Neural progenitor cell (in vitro differentiated cells): ENCODE results near the gene GRK3.

Source experiments
- CTCF ChIP-seq: fragments of 200-600 bp; sonication (generic); IDR thresholded peaks from 2 replicates; pipeline ENCODE4 v1.5.1; 2017; ENCODE audit warnings: antibody characterized with exemption, mild to moderate bottlenecking
- EZH2phosphoT487 ChIP-seq: fragments of 200-600 bp; sonication (generic); IDR thresholded peaks from 2 replicates; pipeline ENCODE4 v1.6.1; 2017; ENCODE audit warnings: antibody characterized with exemption

- TF ChIP-seq CTCF (no peak), EZH2phosphoT487 (no peak)
These were observed 134.0 kb downstream of the GRK3 start for GRCh38 chr22:25698461-25698860.
